ENCODE measurements around the gene RYR1.
"Not testable (repeated sequence)": the region's sequence is repeated elsewhere in the genome, so short reads cannot be mapped to it uniquely, and the experiment has no call there.

Gene RYR1

GRCh38 chr19:38402623-38402966, 30.9 kb upstream of the RYR1 start:
- TF ChIP-seq CTCF (conservative IDR thresholded peaks at IDR 0.05), result no peak
- peak overlapping the region; percentile 86 for H3K27ac ChIP-seq

GRCh38 chr19:38402967-38403674, 30.4 kb upstream of the RYR1 start, which contains the start of gene FAM98C:
FAM98C (plus strand) TSS chr19:38403093; CDS start chr19:38403154, 61 bp downstream.
- H3K27ac ChIP-seq, result peak within 1 kb of the TSS; percentile 86
- peak; percentile 97 for TF ChIP-seq CTCF (conservative IDR thresholded peaks at IDR 0.05)

- no peak overlapping the region for H3K27ac ChIP-seq
Observed at GRCh38 chr19:38404858-38405257, 28.6 kb upstream of the RYR1 start.

GRCh38 chr19:38405276-38405675, 28.2 kb upstream of the RYR1 start:
- H3K27ac ChIP-seq, result no peak overlapping the region
- no peak for TF ChIP-seq CTCF (conservative IDR thresholded peaks at IDR 0.05)

More at GRCh38 chr19:38404858-38405257, 28.6 kb upstream of the RYR1 start:
- TF ChIP-seq CTCF (conservative IDR thresholded peaks at IDR 0.05), result no peak

GRCh38 chr19:38409631-38410133, 23.8 kb upstream of the RYR1 start:
- TF ChIP-seq CTCF (conservative IDR thresholded peaks at IDR 0.05), result no peak
- H3K27ac ChIP-seq, result no peak overlapping the region

- not testable (repeated sequence) for H3K27ac ChIP-seq
Observed at GRCh38 chr19:38410407-38410806, 23.1 kb upstream of the RYR1 start.

- TF ChIP-seq CTCF (conservative IDR thresholded peaks at IDR 0.05), result no peak
- no peak overlapping the region for H3K27ac ChIP-seq
Observed at GRCh38 chr19:38411041-38411712, 22.3 kb upstream of the RYR1 start.

GRCh38 chr19:38411898-38412297, 21.6 kb upstream of the RYR1 start:
- not testable (repeated sequence) for H3K27ac ChIP-seq

All from VCaP (cell line).